HepG2 (cell line): Measurements from ENCODE around the gene SRSF4. TPM values are rescaled to one million over a fixed set of nuclear protein-coding genes. Genes with fewer than 3 reads are reported as not detected.
A peak's percentile ranks its signal among the peaks of the same experiment; 100 is the strongest.

Source experiments
- HDAC2 ChIP-seq: sonication (generic); formaldehyde crosslinking; IDR thresholded peaks from 2 replicates; pipeline ENCODE4 v1.4.0; 2020; ENCODE audit warnings: missing genetic modification reagents
- HHEX ChIP-seq: IDR thresholded peaks from 2 replicates; pipeline ENCODE4 v1.6.1; 2016; ENCODE audit warnings: control low read depth
- KDM5A ChIP-seq: fragments of 200-600 bp; sonication (generic); IDR thresholded peaks from 2 replicates; pipeline ENCODE4 v1.7.0; 2018; ENCODE audit warnings: antibody characterized with exemption, mild to moderate bottlenecking, low read length, borderline replicate concordance
- MEIS2 ChIP-seq: sonication (generic); formaldehyde crosslinking; IDR thresholded peaks from 2 replicates; pipeline ENCODE4 v1.9.0; 2021; ENCODE audit warnings: mild to moderate bottlenecking, missing genetic modification reagents
- MXD3 ChIP-seq: IDR thresholded peaks from 2 replicates; pipeline ENCODE4 v1.6.1; 2016; ENCODE audit warnings: mild to moderate bottlenecking, missing biosample characterization, missing genetic modification reagents
- NCOA2 ChIP-seq: sonication (generic); formaldehyde crosslinking; IDR thresholded peaks from 2 replicates; pipeline ENCODE4 v1.8.0; 2022; ENCODE audit warnings: inconsistent platforms
- NKX3-1 ChIP-seq: sonication (generic); formaldehyde crosslinking; IDR thresholded peaks from 2 replicates; pipeline ENCODE4 v1.5.0; 2020; ENCODE audit warnings: missing genetic modification reagents
- PAF1 ChIP-seq: IDR thresholded peaks from 2 replicates; pipeline ENCODE4 v1.6.1; 2016; ENCODE audit warnings: missing genetic modification reagents, missing compliant biosample characterization
- POLR2G ChIP-seq: fragments of 200-400 bp; formaldehyde crosslinking; IDR thresholded peaks from 2 replicates; pipeline ENCODE4 v1.6.1; 2018; ENCODE audit warnings: mild to moderate bottlenecking, low read depth, low read length, moderate library complexity
- RNF219 ChIP-seq: sonication (generic); formaldehyde crosslinking; IDR thresholded peaks from 2 replicates; pipeline ENCODE4 v1.5.0; 2020; ENCODE audit warnings: mild to moderate bottlenecking, missing genetic modification reagents
- SETDB1 ChIP-seq: sonication (generic); formaldehyde crosslinking; IDR thresholded peaks from 2 replicates; pipeline ENCODE4 v1.5.1; 2020; ENCODE audit warnings: missing genetic modification reagents, mild to moderate bottlenecking, borderline replicate concordance
- SMYD3 ChIP-seq: sonication (generic); formaldehyde crosslinking; IDR thresholded peaks from 2 replicates; pipeline ENCODE4 v1.8.1; 2023; ENCODE audit warnings: mild to moderate bottlenecking, missing genetic modification reagents
- SRSF9 ChIP-seq: fragments of 200-400 bp; formaldehyde crosslinking; IDR thresholded peaks from 2 replicates; pipeline ENCODE4 v1.6.1; 2018; ENCODE audit warnings: borderline replicate concordance, mild to moderate bottlenecking, low read depth, low read length; ENCODE audit not compliant: insufficient read depth, poor library complexity, severe bottlenecking
- TBP ChIP-seq: sonication (generic); formaldehyde crosslinking; IDR thresholded peaks from 2 replicates; pipeline ENCODE4 v1.5.0; 2020; ENCODE audit warnings: missing genetic modification reagents
- THYN1 ChIP-seq: sonication (generic); formaldehyde crosslinking; IDR thresholded peaks from 2 replicates; pipeline ENCODE4 v1.8.1; 2023; ENCODE audit warnings: low read depth, mild to moderate bottlenecking, moderate library complexity, missing genetic modification reagents, borderline replicate concordance
- YY1 ChIP-seq: IDR thresholded peaks from 2 replicates; pipeline ENCODE4 v1.6.1; 2011; ENCODE audit warnings: low read length, low read depth, moderate library complexity, mild to moderate bottlenecking; ENCODE audit not compliant: insufficient read depth, insufficient replicate concordance
- ZBTB8A ChIP-seq: sonication (generic); formaldehyde crosslinking; IDR thresholded peaks from 2 replicates; pipeline ENCODE4 v1.4.0; 2020; ENCODE audit warnings: mild to moderate bottlenecking, low read depth, missing genetic modification reagents, borderline replicate concordance
- ZFP36L2 ChIP-seq: sonication (generic); formaldehyde crosslinking; IDR thresholded peaks from 2 replicates; pipeline ENCODE4 v1.4.0; 2020; ENCODE audit warnings: missing genetic modification reagents
- ZNF552 ChIP-seq: sonication (generic); formaldehyde crosslinking; IDR thresholded peaks from 2 replicates; pipeline ENCODE4 v1.9.0; 2022; ENCODE audit warnings: missing genetic modification reagents, mild to moderate bottlenecking, borderline replicate concordance
- ZNF570 ChIP-seq: sonication (generic); formaldehyde crosslinking; IDR thresholded peaks from 2 replicates; pipeline ENCODE4 v1.4.0; 2020; ENCODE audit warnings: mild to moderate bottlenecking, missing genetic modification reagents, borderline replicate concordance
- ZNF605 ChIP-seq: sonication (generic); formaldehyde crosslinking; IDR thresholded peaks from 2 replicates; pipeline ENCODE4 v1.8.0; 2022; ENCODE audit warnings: mild to moderate bottlenecking, missing genetic modification reagents
- ZNF670 ChIP-seq: sonication (generic); formaldehyde crosslinking; IDR thresholded peaks from 2 replicates; pipeline ENCODE4 v1.8.0; 2022; ENCODE audit warnings: mild to moderate bottlenecking, missing genetic modification reagents, borderline replicate concordance
- ZNF883 ChIP-seq: sonication (generic); formaldehyde crosslinking; IDR thresholded peaks from 2 replicates; pipeline ENCODE4 v1.5.1; 2020; ENCODE audit warnings: mild to moderate bottlenecking, missing genetic modification reagents; ENCODE audit errors: not compliant biosample characterization
- ZUFSP ChIP-seq: sonication (generic); formaldehyde crosslinking; IDR thresholded peaks from 2 replicates; pipeline ENCODE4 v1.9.0; 2021; ENCODE audit warnings: missing genetic modification reagents, mild to moderate bottlenecking, borderline replicate concordance
- polyA plus RNA-seq, 8 experiments: library from polyadenylated mRNA; depleted of rRNA in 3 of 8; stranded (reverse) in 7 of 8; unstranded in 1 of 8; fragments of >200 nt; fragmentation: Illumina TruSeq in 4 of 8; extraction: Trizol in 4 of 8; gene quantifications; 2 replicates each; pipeline versions ENCODE4 v1.2.1 to v1.2.3, GENCODE V29; 2011 to 2016; ENCODE audit warnings: low read depth in 4 of 8, missing spikeins in 1 of 8, mixed read lengths in 1 of 8; ENCODE audit not compliant: insufficient read depth in 1 of 8
- total RNA-seq, 5 experiments: library from RNA; depleted of rRNA; stranded (reverse); fragments of >200 nt; fragmentation: Illumina TruSeq; extraction: Trizol; gene quantifications; 2 replicates each; pipeline ENCODE4 v1.2.3, GENCODE V29; 2016; ENCODE audit warnings: low read depth in 1 of 5

SRSF4 gene
- total and polyA plus RNA-seq, 2 of the 13 experiments (the other 11 are each of a cell fraction or from before 2014, with no cell fraction given), result 37.7 to 50.9 TPM

GRCh38 chr1:29181413-29182225 is at the start of gene SRSF4 (continued):
- TF ChIP-seq ZNF883, result peak; percentile 91
- TF ChIP-seq MXD3 (CRISPR knock-in tag), result peak; percentile 85
- peak; percentile 71; the same call in 1 of the 2 replicates for TF ChIP-seq ZNF670 (CRISPR knock-in tag)
- TF ChIP-seq POLR2G, result peak; percentile 84
- peak; percentile 83 for TF ChIP-seq HDAC2 (CRISPR knock-in tag)
- TF ChIP-seq SETDB1, result no peak
- TF ChIP-seq ZNF552 (CRISPR knock-in tag), result no peak; the same call in 1 of the 2 replicates
- peak; percentile 75; the same call in 1 of the 2 replicates for TF ChIP-seq NKX3-1
- TF ChIP-seq PAF1 (CRISPR knock-in tag), result no peak
- no peak for TF ChIP-seq ZBTB8A (CRISPR knock-in tag)
- TF ChIP-seq ZNF570 (CRISPR knock-in tag), result no peak
- no peak for TF ChIP-seq SMYD3 (CRISPR knock-in tag)
- peak; percentile 36; the same call in 1 of the 2 replicates for TF ChIP-seq ZNF605 (CRISPR knock-in tag)
- no peak for TF ChIP-seq SRSF9
- peak; percentile 88 for TF ChIP-seq TBP
- TF ChIP-seq NCOA2 (CRISPR knock-in tag), result peak; percentile 18; the same call in 1 of the 2 replicates
- no peak for TF ChIP-seq ZFP36L2
- peak; percentile 91 for TF ChIP-seq YY1
- peak; percentile 24 for TF ChIP-seq MEIS2
- TF ChIP-seq RNF219, result no peak
- TF ChIP-seq THYN1 (CRISPR knock-in tag), result no peak
- peak; percentile 56; the same call in 1 of the 2 replicates for TF ChIP-seq KDM5A
- no peak for TF ChIP-seq HHEX
- no peak for TF ChIP-seq ZUFSP (CRISPR knock-in tag)
